ENCODE results near the gene DAP3.
"Not testable (repeated sequence)": the region's sequence is repeated elsewhere in the genome, so short reads cannot be mapped to it uniquely, and the experiment has no call there.

Gene DAP3

DNA sequence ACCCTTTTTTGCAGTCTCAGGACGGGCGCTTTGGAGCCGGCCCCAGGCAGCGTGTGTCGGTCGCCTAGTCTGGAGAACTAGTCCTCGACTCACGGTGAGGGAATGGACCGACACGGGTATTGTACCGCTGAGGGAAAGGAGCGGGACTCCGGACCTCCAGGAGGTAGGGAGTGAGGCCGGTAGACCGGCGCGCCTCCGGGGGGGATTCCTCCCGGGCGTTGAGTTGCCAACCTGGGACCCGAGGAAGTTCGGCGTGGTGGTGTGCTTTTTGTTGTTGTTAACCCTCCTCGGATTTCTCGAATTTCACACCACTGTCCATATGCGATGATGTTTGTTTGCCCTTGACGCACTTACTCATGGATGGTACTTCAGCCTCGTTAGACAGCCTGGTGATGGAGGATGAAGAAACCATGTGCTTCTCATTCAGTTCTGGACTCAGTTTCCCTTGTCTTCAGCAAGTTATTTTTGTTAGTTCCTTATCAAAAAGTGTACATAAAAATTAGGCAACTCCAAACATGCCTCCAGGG is at the start of gene DAP3:
Gene DAP3, plus strand, starts transcription at position 11 of the 527 bp plus-strand sequence. CDS start 20,689 bp downstream, outside the sequence.
- not testable (repeated sequence) for DNase-seq (ENCODE audit: low read depth)

DNA sequence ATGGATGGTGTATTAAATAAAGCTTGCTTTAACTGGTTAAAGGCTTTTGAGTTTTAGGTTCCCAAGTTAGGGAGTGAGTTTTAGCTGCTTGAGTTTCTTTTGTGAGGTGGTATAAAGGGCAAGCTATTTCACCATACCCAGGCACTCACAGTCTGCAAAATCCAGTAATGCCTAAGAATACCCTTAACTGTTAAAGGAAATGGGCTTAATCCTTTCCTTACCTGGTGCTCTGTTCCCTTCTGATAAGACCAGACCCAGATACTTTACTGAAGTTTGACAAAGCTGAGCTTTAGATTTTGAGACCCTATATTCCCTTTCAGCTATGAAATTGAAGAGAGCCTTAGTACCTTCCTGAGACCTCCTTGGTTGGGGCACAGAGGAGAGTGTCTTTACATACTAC is 48.5 kb upstream of the DAP3 start:
- DNase-seq (ENCODE audit: low read depth): no peak

DNA sequence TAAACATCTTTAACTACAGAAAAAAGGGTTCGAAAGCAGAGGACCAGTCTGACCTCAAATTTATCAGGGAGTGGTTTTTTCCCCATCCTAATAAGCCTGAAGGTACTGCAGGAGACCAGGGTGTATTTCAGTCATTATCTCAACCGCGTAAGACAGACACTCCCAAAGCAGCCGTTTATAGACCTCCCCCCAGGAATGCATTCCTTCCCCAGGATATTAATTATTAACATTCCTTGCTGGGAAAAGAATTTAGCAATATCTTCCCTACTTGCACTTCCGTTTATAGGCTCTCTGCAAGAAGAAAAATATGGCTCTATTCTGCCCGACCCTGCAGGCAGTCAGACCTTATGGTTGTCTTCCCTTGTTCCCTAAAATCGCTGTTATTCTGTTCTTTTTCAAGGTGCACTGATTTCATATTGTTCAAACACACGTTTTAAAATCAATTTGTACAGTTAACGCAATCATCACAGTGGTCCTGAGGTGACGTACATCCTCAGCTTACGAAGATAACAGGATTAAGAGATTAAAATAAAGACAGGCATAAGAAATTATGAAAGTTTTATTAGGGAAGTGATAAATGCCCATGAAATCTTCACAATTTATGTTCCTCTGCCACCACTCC is 46.2 kb upstream of the DAP3 start:
- not testable (repeated sequence) for DNase-seq (ENCODE audit: low read depth)

DNA sequence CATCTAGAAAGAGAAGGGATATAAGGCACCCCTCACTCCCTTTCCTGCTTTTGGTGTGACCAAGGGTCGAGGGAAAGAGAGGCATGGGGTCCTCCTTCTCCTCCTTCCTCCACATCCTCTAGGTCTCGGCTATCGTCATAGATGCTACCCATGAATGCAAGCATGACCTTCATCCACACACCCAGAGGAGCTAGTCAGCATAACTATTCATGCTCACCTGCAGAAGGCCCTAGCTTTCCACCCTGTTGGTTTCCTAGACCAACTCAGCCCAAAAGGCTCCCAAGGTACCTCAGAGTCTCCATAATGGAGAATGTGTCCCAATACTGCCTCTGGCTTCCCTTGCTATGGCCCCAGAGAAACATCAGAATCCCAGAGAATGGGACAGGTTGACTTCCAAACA is 45.7 kb upstream of the DAP3 start:
- no peak for DNase-seq (ENCODE audit: low read depth)

DNA sequence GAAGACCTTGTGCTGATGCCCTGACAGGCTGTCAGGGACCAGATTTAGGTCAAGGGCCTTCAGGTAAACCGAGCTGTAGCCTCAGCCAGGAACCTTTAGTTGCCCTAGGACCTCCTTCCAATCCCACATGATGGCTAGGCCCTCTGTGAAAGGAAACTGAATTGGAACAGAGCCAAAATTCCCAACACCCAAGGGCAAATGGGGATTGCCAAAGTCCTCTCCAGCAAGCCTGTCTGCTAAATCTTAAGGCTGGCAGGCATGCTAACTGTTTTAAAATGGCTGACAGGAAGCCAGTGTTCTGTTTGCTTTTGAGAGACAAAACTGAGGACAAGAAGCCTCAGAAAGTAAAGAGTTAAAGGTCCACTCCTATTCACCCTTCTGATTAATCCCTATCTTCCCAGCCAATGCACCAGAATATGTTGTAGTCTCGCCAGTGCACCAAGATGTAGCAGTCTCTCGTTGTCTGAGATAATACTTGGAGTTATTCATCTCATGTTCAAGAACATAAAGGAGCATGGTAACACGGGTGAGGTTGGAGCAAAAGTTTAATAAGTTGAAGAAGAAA is 43.8 kb upstream of the DAP3 start:
- DNase-seq (ENCODE audit: low read depth): no peak

DNA sequence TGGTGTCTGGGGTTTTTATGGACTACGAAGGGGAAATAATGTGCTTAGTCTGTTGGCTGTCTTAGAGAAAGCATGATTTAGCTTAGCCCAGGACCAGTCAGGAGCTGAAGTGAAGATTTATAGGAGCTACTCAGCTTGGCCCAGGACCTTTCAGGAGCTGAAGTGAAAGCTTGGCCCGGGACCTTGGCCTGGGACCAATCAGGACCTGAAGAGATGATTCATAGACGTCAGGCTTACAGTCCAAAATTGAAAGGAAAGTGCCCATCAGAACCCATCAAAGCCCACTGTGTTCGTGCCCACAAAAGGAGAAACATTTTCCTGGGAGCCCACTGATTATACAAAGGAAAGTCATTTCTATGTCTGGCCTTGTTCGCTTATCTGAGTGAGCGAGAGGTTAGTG is 43.2 kb upstream of the DAP3 start:
- DNase-seq (ENCODE audit: low read depth): no peak

DNA sequence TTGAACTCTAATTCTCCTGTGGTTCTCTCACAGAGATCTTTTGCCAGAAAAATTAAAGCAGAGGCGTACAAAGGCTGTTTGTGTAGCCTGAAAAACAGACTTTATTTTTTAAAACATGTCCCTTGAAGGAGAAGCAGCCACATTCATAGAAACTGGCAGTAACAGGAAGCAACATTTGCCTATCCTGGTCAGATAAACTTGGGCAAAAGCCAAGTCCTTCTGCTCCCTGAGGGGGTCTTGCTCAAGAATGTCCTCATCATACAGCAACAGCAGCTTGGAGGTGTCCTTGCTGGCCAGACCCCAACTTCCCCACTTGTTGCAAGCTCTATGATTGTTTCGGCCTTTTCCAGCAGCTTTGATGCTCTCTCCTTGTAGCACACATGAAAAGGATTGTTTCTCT is 42.6 kb upstream of the DAP3 start:
- DNase-seq (ENCODE audit: low read depth): no peak

DNA sequence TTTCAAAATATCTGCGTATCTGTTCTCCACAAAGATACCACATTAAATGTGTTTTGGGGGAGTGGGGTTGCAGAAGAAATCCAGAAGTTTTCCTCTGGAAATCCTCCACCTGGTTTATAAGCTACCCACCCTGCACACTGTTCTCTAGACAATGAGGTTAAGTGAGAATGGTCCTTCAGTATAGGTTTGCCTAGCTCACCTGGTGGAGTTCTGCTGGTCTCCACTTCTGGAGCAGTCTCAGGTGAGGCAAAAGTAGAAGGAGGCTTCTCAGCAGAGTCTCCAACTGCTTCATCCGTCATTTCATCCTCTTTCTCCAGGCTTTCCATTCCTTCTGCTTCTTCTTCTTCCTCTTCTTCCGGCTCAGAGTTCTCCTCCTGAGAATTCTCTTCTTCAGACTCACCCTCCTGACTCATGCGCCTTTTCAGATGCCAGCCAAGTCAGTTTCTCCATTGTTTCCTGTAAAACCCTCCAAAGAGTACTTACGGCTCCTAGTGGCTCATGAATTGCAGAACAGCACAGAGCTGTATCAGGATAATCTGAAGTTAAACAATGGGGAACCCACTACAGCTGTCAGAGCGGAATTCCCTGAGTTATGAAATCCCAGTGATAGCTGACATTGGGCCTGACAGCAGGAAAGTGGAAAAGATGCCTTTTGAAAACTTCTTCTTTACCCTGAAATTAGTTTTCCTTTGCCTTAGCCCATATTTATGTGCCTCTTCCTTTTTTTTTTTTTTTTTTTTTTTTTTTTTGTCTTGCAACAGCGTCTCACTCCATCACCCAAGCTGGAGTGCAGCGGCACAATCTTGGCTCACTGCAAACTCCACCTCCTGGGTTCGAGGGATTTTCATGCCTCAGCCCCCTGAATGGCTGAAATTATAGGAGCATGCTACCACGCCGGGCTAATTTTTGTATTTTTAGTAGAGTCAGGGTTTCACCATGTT is 40.4 kb upstream of the DAP3 start:
- DNase-seq (ENCODE audit: low read depth): no peak

DNA sequence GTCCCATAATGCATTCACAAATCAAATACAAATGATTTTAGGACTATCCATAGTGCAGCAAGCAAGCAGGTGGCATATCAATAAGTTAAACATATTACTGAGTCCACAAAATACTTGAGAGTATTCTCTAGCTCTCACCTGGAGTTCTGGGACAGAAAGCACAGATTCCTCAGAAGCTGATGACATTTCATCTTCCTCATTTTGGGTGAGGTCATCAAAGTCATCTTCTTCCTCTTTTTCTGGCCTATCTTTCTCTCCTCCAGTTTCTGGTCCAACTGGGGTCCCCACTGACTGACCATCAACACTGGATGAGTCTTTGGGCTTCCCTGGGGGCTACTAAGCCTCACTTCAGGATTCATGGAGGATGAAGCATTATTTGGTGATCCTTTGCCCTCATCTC is 39.2 kb upstream of the DAP3 start:
- no peak for DNase-seq (ENCODE audit: low read depth)

DNA sequence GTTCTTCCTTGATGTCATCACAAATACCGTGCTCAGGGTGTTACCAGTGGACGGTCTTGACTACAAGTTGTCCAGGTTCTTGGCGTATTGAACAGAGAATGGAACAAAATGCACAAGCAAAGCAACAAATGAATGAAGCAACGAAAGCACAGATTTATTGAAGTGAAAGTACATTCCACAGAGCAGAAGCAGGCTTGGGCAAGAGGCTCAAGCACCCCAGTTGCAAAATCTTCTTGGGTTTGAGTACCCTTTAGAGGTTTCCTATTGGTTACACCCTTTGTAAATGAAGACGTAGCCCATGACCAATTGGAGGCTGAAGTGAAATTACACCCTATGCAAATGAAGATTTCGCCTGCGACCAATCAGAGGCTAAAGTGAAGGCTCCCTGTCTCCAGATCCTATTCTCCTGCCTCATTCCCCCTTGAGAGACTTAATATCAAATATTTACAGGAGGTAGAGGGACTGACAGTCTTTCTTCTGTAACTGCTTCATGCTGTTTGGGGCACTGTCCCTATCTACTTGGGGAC is 38.6 kb upstream of the DAP3 start:
- DNase-seq (ENCODE audit: low read depth): no peak

DNA sequence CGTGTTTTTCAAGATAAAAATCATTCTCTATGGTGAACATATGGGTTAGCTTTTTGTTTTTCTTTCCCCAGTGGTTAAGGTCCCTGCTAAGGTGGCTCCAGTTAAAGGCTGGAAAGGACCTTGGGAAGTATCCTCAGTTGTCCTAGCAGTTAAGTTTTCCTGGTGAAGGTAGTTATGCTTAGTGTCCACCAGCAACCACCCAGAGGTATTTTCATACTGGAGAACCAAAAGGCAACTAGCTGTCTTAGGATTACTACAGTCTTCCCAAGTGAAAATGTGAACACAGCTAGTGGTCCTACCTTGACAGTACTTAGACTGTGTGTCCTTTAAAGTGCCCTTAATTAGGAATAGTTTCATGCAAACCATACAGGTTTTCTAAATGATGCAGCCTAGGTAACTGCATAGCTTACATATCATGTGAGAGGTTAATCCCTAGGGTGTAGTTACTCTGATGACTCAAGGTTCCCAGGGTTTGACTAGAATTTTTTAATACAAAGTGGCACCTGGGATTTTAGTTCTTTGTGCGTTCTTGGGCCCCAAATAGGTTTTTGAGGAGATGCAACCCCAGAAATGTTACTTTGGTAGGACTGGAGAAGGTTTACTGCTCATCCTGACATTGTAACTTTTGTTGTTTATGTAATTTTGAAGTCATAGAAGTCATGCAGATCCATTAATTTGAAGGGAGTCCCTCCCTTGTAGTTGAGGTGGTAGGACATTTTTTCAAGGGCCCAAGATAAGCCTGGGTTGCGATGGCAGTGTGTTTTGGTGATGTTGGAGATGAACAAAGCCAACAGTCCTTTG is 36.8 kb upstream of the DAP3 start:
- no peak for DNase-seq (ENCODE audit: low read depth)

DNA sequence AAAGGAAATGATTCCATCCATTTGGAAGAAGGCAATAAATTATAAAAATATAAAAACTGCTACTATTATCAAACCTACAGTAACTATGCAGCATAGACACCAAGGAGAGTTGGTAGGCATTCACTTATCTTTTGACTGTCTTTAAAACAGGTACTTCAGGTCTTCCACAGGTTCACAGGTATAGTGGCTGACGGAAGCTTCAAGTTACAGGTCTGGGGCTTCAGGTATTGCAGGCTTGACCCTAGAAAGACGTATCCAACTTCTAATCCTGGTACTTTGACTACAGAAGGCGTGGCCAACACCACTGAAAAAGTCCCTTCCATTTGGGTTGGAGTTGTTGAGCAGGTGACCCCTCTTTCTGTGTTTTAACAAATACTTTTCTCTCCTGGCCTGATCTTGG is 35.9 kb upstream of the DAP3 start:
- no peak for DNase-seq (ENCODE audit: low read depth)

DNA sequence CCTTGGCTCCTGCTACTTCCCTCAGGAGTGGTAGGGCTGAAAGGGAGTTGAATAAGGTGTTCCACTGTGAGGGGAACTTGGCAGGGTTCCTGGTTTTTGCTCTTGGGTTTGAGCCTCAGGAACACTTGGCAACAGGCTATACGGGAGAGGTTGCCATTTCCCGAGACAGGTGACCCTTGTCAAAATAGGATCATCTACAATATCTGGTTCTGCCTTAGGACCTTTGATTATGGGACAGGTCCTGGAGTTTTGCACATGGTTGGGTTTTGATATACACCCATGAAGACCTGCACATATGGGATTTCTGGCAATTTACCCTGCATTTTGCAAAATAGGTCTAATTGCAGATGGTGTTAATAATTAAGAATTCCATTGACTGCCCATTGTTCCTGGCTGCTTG is 31.4 kb upstream of the DAP3 start:
- no peak for DNase-seq (ENCODE audit: low read depth)

DNA sequence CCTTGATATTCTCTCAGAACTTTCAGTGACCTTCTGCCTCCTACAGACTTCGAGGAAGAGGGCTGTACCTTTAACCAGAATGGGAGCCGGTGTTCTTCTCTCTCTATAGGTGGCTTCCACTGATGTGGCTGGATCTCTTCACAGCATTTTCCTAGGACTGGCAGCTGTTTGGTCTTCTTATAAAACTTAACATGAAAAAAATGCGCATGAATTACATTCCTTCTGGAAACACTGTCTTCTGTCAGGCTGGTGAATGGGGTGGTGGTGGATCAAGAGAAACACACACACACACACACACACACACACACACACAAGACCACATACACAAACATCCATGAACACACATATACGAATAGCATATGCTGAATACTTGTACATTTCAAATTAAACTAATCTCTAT is 27.7 kb upstream of the DAP3 start:
- DNase-seq (ENCODE audit: low read depth): not testable (repeated sequence)

DNA sequence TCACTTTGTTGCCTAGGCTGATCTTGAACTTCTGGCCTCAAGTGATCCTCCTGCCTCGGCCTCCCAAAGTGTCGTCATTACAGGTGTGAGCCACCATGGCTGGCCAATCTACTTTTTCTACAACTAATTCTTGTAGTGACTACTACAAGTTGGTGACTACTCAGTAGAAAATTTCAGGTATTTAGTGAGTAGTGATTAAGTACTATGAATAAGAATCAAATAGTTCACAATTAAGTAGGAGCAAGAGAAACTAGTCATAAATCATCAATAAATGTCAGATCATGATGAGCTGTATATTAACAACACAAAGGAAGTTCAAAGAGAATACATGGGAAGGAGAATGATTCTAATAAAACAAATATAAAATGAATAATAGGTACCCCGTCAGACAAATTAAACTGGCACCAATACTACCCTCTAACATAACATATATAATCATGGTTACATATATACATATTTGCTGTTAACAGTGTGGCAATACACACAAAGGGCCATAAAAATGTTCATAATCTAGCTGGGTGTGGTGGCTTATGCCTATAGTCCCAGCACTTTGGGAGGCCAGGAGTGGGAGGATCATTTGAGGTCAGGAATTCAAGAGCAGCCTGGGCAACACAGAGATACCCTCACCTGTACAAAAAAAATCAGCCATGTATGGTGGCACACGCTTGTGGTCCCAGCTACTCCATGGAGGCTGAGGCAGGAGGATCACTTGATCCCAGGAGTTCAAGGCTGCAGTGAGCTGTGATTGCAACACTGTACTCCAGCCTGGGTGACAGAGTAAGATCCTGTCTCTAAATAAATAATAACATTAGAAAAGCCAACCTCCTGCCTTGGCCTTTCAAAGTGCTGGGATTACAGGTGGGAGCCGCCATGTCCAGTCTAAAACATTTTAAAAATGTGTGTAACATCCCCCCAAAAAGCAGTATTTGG is 19.4 kb upstream of the DAP3 start:
- no peak for DNase-seq (ENCODE audit: low read depth)

DNA sequence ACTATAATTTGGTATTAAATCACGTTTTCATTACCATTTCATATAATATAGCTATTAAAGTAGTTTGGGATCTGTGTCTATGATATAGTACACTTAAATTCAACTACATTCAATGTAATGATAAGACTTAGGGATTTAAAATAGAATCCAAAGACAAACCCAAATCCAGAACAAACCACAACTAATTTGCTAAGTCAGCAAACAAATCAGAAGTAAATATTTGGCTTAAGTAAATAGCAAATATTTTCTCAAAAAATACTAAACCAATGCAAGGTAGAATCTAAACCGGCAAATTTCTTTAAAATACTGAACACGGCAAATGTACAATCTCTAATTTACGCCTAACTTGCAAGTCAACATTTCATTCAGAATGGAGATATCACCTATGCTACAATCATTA is 17.1 kb upstream of the DAP3 start:
- DNase-seq (ENCODE audit: low read depth): no peak

DNA sequence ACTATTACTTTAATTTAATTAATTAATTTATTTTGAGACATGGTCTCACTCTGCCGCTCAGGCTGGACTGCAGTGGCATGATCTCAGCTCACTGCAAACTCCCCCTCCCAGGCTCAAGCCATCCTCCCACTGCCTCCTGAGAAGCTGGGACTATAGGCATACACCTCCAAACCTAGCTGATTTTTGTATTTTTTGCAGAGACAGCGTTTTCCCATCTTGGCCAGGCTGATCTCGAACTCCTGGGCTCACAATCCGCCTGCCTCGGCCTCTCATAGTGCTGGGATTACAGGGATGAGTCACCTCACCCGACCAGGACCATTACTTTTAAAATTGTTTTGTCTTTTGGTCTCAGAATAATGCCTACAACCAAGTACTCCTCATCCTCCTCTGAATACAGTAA is 15.9 kb upstream of the DAP3 start:
- no peak for DNase-seq (ENCODE audit: low read depth)

DNA sequence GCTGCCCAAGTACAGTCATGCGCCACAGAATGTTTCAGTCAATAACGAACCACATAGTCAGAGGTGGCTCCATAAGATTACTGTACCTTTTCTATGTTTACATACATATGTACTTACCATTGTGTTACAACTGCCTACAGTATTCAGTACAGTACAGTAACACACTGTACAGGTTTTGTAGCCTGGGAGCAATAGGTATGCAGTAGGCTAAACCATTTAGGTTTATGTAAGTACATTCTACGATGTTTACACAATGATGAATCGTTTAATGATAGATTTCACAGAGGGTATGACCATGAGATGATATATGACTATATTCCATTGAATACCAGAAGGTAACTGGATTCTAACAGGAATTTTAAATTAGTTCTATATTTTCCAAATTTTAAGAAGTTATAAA is 10.9 kb upstream of the DAP3 start:
- DNase-seq (ENCODE audit: low read depth): no peak

DNA sequence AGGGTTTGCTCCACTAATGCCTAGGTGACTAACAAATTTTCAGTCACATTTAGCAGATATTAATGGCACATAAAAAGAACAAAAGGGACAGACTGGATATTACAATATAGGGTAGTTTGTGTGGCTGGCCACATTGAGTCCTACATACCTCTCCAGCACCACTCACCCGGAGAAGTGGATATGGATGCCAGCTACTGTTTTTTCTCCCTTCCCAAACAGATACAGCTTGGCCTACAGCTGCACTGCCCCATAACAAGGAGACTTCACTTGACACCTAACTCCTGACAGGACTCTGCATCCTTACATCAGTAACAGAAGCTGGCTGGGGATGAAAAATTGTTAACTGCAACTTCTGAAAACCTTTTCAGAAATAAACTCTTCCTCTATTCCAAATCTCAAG is 9.9 kb upstream of the DAP3 start:
- not testable (repeated sequence) for DNase-seq (ENCODE audit: low read depth)

DNA sequence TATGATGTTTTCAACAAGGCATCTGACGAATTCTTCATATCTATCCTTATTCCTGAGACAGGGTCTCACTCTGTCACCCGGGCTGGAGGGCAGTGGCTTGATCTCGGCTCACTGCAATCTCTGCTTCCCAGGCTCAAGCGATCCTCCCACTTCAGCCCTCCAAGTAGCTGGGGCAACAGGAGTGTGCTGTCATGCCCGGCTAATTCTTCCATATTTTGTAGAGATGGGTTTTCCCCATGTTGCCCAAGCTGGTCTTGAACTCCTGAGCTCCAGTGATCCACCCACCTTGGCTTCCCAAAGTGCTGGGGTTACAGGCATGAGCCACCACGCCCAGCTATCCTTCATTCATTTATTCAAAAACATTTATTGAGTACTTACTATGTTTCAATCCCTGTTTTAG is 8.4 kb upstream of the DAP3 start:
- DNase-seq (ENCODE audit: low read depth): no peak

DNA sequence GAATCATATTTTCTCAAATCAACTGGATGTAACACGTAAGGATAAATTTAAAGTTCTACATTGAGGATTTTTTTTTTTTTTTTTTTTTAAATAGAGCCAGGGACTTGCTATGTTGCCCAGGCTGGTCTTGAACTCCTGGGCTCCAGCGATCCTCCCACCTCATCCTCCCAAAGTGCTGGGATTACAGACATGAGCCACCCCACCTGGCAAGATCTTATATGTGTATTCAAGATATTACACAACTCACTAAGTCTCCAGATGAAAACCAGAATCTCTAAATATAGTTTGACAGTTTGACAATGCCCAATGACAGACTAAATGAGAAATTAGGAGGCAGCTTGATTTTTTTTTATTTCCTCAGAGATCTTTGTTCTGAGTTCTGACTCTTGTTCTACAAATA is 7.1 kb upstream of the DAP3 start:
- DNase-seq (ENCODE audit: low read depth): no peak
